ENCODE results near the gene COL6A2. TPM values are rescaled to one million over a fixed set of nuclear protein-coding genes. Genes with fewer than 3 reads are reported as not detected.
A peak's percentile ranks its signal among the peaks of the same experiment; 100 is the strongest.
"Not testable (repeated sequence)": the region's sequence is repeated elsewhere in the genome, so short reads cannot be mapped to it uniquely, and the experiment has no call there.

COL6A2 gene
- total and polyA plus RNA-seq, 4 donors: 335 to 3,611 (median 1,409) TPM

DNA sequence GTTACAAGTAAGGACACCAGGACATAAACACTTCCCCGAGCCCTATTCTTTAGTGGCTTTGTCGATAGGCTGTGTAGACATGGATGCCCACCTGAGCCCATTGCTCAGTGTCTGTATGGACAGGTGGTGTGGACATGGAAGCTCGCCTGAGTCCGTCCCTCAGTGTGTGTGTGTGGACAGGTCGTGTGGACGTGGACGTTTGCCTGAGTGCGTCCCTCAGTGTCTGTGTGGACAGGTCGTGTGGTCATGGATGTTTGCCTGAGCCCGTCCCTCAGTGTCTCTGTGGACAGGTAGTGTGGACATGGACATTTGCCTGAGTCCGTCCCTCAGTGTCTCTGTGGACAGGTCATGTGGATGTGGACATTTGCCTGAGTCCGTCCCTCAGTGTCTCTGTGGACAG lies 38.7 kb upstream of the COL6A2 start:
- H3K27ac ChIP-seq (ENCODE audit: low read depth in 1 of 2, low read length in 2 of 2): no peak overlapping the region
- no peaks in the 10 kb centered on the region for H3K36me3 ChIP-seq (ENCODE audit: control insufficient read depth in 1 of 2, insufficient read depth in 2 of 2, low read length in 1 of 2)
- H3K4me1 ChIP-seq (ENCODE audit: control insufficient read depth in 1 of 2, insufficient read depth in 2 of 2, low read length in 2 of 2): peaks cover 0 to 2% of the 10 kb centered on the region in 2 donors
- DNase-seq (peak in 1 of 2 donors; percentile 59), ATAC-seq (ENCODE audit: low FRiP score) (no peak)
- H3K4me3 ChIP-seq (ENCODE audit: low read length in 2 of 2): no peak overlapping the region
- 96 to 97% methylated on average over 12 of the region's 12 CpGs for WGBS, 2 donors
- no peaks in the 10 kb centered on the region for H3K9me3 ChIP-seq (ENCODE audit: control insufficient read depth, low read length)
- no peaks in the 10 kb centered on the region for H3K27me3 ChIP-seq (ENCODE audit: control insufficient read depth in 1 of 2, insufficient read depth in 2 of 2, low read length in 1 of 2)
- intact Hi-C loops (cut with DNase I): no loop called here

DNA sequence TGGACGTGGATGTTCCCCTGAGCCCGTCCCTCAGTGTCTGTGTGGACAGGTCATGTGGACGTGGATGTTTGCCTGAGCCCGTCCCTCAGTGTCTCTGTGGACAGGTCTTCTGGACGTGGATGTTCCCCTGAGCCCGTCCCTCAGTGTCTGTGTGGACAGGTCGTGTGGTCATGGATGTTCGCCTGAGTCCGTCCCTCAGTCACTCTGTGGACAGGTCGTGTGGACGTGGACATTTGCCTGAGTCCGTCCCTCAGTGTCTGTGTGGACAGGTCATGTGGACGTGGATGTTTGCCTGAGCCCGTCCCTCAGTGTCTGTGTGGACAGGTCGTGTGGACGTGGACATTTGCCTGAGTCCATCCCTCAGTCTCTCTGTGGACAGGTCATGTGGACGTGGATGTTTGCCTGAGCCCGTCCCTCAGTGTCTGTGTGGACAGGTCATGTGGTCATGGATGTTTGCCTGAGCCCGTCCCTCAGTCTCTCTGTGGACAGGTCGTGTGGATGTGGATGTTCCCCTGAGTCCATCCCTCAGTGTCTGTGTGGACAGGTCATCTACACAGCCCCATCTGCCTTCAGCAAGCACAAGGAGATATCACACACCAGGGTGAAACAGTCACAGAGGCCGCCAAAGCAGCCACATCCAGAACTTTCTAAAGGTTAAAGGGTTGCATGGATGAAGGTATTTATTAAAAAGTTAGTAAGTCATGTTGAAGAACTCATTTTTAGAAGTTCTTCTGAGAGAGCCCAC lies 38.0 kb upstream of the COL6A2 start:
- not testable (repeated sequence) for H3K4me3 ChIP-seq (ENCODE audit: low read length in 2 of 2); ATAC-seq (ENCODE audit: low FRiP score); H3K36me3 ChIP-seq (ENCODE audit: control insufficient read depth in 1 of 2, insufficient read depth in 2 of 2, low read length in 1 of 2); H3K9me3 ChIP-seq (ENCODE audit: control insufficient read depth, low read length); H3K4me1 ChIP-seq (ENCODE audit: control insufficient read depth in 1 of 2, insufficient read depth in 2 of 2, low read length in 2 of 2); H3K27me3 ChIP-seq (ENCODE audit: control insufficient read depth in 1 of 2, insufficient read depth in 2 of 2, low read length in 1 of 2)
- H3K27ac ChIP-seq (ENCODE audit: low read depth in 1 of 2, low read length in 2 of 2): peak overlapping the region; percentile 72 to 93
- intact Hi-C loops (cut with DNase I): loop anchor here in 1 of 2 donors (5.0 kb wide), 2 partner anchors 37 to 83 kb away; partner anchors contain the start of gene COL6A2
- WGBS, 2 donors: 90 to 92% methylated on average over 21 of the region's 21 CpGs
- peak; percentile 45 to 55 for DNase-seq

DNA sequence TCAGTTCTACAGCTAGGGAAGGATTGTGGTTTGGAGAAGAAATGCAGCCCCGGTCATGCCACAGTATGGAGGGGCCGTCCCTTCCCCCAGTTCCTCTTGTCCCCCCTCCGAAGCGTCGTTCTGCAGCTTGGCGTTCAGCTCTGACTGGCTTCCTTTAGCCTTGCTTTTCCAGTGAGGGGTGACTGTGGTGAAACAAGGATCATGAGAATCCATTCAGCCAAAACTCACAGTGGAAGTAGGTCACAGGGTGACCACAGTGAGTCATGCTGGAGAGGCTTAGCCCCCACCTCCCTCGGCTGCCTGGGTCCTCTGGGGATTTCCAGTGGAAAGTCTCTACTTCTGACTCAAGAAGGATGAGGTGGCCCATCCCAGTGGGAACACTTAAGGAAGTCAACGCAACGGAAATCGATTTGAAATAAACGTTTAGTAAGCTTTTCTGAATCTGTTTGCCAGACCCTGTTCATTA lies 37.3 kb upstream of the COL6A2 start:
- H3K4me3 ChIP-seq (ENCODE audit: low read length in 2 of 2): no peak overlapping the region
- DNase-seq (peak; percentile 91 to 93), ATAC-seq (ENCODE audit: low FRiP score) (peak; percentile 78)
- no peaks in the 10 kb centered on the region for H3K9me3 ChIP-seq (ENCODE audit: control insufficient read depth, low read length)
- WGBS, 2 donors: 2 to 3% methylated on average over 11 of the region's 11 CpGs
- H3K36me3 ChIP-seq (ENCODE audit: control insufficient read depth in 1 of 2, insufficient read depth in 2 of 2, low read length in 1 of 2): no peaks in the 10 kb centered on the region
- H3K27ac ChIP-seq (ENCODE audit: low read depth in 1 of 2, low read length in 2 of 2): peak overlapping the region; percentile 87 to 93
- intact Hi-C loops (cut with DNase I): loop anchor here in 1 of 2 donors (5.0 kb wide), 2 partner anchors 37 to 83 kb away; partner anchors contain the start of gene COL6A2
- H3K27me3 ChIP-seq (ENCODE audit: control insufficient read depth in 1 of 2, insufficient read depth in 2 of 2, low read length in 1 of 2): no peaks in the 10 kb centered on the region
- peaks cover 0 to 2% of the 10 kb centered on the region in 2 donors for H3K4me1 ChIP-seq (ENCODE audit: control insufficient read depth in 1 of 2, insufficient read depth in 2 of 2, low read length in 2 of 2)

DNA sequence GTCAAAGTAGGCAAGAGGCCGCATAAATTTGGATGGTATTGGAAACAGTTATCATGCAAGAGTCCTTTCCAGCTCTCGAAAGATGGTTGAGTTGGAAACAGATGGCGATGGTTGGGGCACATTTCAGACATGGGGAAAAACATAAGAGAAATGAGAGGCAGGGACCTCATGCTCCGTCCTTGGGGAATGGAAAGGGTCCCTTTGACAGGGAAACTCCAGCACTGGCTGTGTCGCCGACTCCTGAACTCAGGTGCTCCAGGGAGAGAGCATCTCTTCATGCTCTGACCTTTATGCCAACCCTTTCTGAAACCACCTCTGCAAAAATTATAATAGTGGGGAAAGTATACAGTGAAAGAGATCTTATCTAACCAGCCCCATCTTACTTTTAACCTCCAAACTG lies 36.8 kb upstream of the COL6A2 start:
- WGBS, 2 donors: 52 to 53% methylated on average over 6 of the region's 6 CpGs
- DNase-seq (peak in 1 of 2 donors; percentile 50), ATAC-seq (ENCODE audit: low FRiP score) (no peak)
- Histone ChIP-seq H3K9me3 (ENCODE audit: control insufficient read depth, low read length) (no peaks in the 10 kb centered on the region), H3K4me1 (ENCODE audit: control insufficient read depth in 1 of 2, insufficient read depth in 2 of 2, low read length in 2 of 2) (peaks cover 0 to 2% of the 10 kb centered on the region in 2 donors), H3K27me3 (ENCODE audit: control insufficient read depth in 1 of 2, insufficient read depth in 2 of 2, low read length in 1 of 2) (no peaks in the 10 kb centered on the region), H3K27ac (ENCODE audit: low read depth in 1 of 2, low read length in 2 of 2) (peak overlapping the region; percentile 87 to 90), H3K36me3 (ENCODE audit: control insufficient read depth in 1 of 2, insufficient read depth in 2 of 2, low read length in 1 of 2) (no peaks in the 10 kb centered on the region), H3K4me3 (ENCODE audit: low read length in 2 of 2) (no peak overlapping the region)
- intact Hi-C loops (cut with DNase I): loop anchor here in 1 of 2 donors (5.0 kb wide), 2 partner anchors 36 to 84 kb away; partner anchors contain the start of gene COL6A2

DNA sequence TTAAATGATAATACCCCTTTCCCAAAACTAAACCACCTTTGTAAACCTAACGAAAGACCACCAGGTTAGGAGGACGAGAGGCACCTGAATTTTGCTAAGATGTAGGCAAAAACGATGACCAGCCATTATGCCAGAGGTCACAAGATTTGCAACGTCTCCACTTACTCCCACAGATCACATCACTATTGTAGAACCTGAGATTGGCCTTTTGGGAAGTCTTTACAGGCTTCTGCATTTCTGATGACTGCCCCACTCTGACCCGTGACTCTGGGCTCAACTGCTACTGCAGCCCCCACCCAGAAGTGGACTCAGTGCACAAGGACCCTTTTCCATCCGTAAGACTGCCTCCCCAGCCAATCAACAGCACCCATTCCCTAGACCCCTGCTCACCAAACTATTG lies 36.4 kb upstream of the COL6A2 start:
- no peak overlapping the region for H3K4me3 ChIP-seq (ENCODE audit: low read length in 2 of 2)
- H3K27ac ChIP-seq (ENCODE audit: low read depth in 1 of 2, low read length in 2 of 2): peak overlapping the region; percentile 39 to 87
- ATAC-seq (ENCODE audit: low FRiP score) (no peak), DNase-seq (peak in 1 of 2 donors; percentile 22)
- no peaks in the 10 kb centered on the region for H3K36me3 ChIP-seq (ENCODE audit: control insufficient read depth in 1 of 2, insufficient read depth in 2 of 2, low read length in 1 of 2)
- H3K9me3 ChIP-seq (ENCODE audit: control insufficient read depth, low read length): no peaks in the 10 kb centered on the region
- H3K27me3 ChIP-seq (ENCODE audit: control insufficient read depth in 1 of 2, insufficient read depth in 2 of 2, low read length in 1 of 2): no peaks in the 10 kb centered on the region
- peaks cover 0 to 2% of the 10 kb centered on the region in 2 donors for H3K4me1 ChIP-seq (ENCODE audit: control insufficient read depth in 1 of 2, insufficient read depth in 2 of 2, low read length in 2 of 2)
- intact Hi-C loops (cut with DNase I): loop anchor here in 1 of 2 donors (5.0 kb wide), 2 partner anchors 36 to 84 kb away; partner anchors contain the start of gene COL6A2
- 92 to 94% methylated on average over 6 of the region's 6 CpGs for WGBS, 2 donors

DNA sequence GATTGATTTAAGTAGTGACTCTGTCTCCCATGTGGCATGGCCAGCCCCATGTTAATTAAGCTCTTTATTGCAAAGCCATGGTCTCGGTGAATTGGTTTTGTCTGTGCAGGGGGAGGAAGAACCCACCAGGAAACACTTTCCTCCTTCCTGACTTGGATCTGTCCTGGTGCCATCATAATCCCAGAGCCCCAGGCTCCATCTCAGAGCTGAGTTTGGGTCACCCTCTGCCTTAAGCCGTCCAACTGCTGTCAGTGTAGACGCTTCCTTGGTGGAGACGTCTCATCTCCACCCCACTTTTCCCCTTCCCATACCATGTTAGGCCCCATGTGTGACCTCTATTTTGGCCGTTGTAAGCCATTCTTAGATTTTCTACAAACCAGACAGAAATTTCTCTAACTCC lies 36.0 kb upstream of the COL6A2 start:
- ATAC-seq (ENCODE audit: low FRiP score): no peak
- no peaks in the 10 kb centered on the region for H3K9me3 ChIP-seq (ENCODE audit: control insufficient read depth, low read length)
- H3K27ac ChIP-seq (ENCODE audit: low read depth in 1 of 2, low read length in 2 of 2): peak overlapping the region in 1 of 2 donors; percentile 20
- no peaks in the 10 kb centered on the region for H3K36me3 ChIP-seq (ENCODE audit: control insufficient read depth in 1 of 2, insufficient read depth in 2 of 2, low read length in 1 of 2)
- DNase-seq: no peak
- no peaks in the 10 kb centered on the region for H3K27me3 ChIP-seq (ENCODE audit: control insufficient read depth in 1 of 2, insufficient read depth in 2 of 2, low read length in 1 of 2)
- peaks cover 0 to 2% of the 10 kb centered on the region in 2 donors for H3K4me1 ChIP-seq (ENCODE audit: control insufficient read depth in 1 of 2, insufficient read depth in 2 of 2, low read length in 2 of 2)
- no peak overlapping the region for H3K4me3 ChIP-seq (ENCODE audit: low read length in 2 of 2)
- intact Hi-C loops (cut with DNase I): loop anchor here in 1 of 2 donors (5.0 kb wide), 2 partner anchors 35 to 85 kb away; partner anchors contain the start of gene COL6A2
- 93 to 96% methylated on average over 5 of the region's 5 CpGs for WGBS, 2 donors

DNA sequence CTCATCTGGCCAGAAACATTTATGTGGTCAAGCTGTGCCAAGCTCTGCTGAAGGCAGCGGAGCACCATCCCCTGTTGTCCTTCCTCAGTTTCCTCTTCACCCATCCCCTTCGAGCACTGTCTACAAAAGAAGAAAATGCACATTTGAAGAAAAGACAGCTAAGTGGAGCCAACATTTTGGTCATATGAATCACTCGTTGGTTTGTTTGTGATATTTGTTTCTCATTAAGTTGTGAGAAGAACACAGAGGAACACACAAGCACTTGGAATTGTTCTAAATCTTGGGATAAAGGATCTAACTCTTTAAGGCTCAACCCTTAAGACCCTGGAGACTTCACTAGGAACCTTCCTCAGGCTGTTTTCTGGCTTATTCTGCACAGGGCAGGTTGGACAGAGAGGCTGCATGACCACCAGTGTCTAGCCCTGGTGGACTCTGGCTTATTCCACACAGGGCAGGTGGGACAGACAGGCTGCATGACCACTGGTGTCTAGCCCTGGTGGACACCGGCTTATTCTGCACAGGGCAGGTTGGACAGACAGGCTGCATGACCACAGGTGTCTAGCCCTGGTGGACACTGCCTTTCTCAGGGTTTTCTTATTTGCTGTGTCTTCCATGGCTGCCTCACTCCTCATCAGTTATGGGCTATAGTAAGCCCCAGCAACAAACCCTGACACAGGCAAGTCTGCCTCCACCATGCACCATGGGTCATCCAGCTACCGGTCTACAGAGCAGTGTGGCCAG lies 35.3 kb upstream of the COL6A2 start:
- Histone ChIP-seq H3K4me3 (ENCODE audit: low read length in 2 of 2) (no peak overlapping the region), H3K9me3 (ENCODE audit: control insufficient read depth, low read length) (no peaks in the 10 kb centered on the region), H3K27me3 (ENCODE audit: control insufficient read depth in 1 of 2, insufficient read depth in 2 of 2, low read length in 1 of 2) (no peaks in the 10 kb centered on the region), H3K4me1 (ENCODE audit: control insufficient read depth in 1 of 2, insufficient read depth in 2 of 2, low read length in 2 of 2) (peaks cover 0 to 2% of the 10 kb centered on the region in 2 donors), H3K36me3 (ENCODE audit: control insufficient read depth in 1 of 2, insufficient read depth in 2 of 2, low read length in 1 of 2) (no peaks in the 10 kb centered on the region), H3K27ac (ENCODE audit: low read depth in 1 of 2, low read length in 2 of 2) (no peak overlapping the region)
- WGBS, 2 donors: 71 to 75% methylated on average over 5 of the region's 5 CpGs
- intact Hi-C loops (cut with DNase I): loop anchor here in 1 of 2 donors (5.0 kb wide), 2 partner anchors 35 to 85 kb away; partner anchors contain the start of gene COL6A2
- DNase-seq (peak in 1 of 2 donors; percentile 24), ATAC-seq (ENCODE audit: low FRiP score) (no peak)

DNA sequence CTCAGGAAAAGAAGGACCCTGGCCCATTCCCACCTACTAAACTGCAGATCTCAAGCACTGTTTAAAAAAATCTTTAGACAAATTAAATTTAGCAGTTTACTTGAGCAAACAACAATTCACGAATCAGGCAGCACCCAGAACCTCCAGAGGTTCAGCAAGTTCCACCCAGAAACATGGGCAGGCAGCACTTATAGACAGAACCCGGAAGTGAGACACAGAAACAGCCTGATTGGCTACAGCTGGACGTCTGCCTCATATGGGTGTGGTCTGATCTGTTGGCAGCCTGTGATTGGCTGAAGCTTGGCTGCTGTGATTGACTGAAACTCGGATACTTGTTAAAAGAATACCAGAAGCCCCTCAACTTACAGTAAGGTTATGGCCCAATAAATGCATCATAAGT lies 34.7 kb upstream of the COL6A2 start:
- intact Hi-C loops (cut with DNase I): loop anchor here in 1 of 2 donors (5.0 kb wide), 2 partner anchors 34 to 86 kb away; partner anchors contain the start of gene COL6A2
- WGBS, 2 donors: 85 to 88% methylated on average over 4 of the region's 4 CpGs

More for the DNA sequence above, 34.7 kb upstream of the COL6A2 start:
- H3K9me3 ChIP-seq (ENCODE audit: control insufficient read depth, low read length): no peaks in the 10 kb centered on the region
- H3K36me3 ChIP-seq (ENCODE audit: control insufficient read depth in 1 of 2, insufficient read depth in 2 of 2, low read length in 1 of 2): no peaks in the 10 kb centered on the region
- peaks cover 0 to 2% of the 10 kb centered on the region in 2 donors for H3K4me1 ChIP-seq (ENCODE audit: control insufficient read depth in 1 of 2, insufficient read depth in 2 of 2, low read length in 2 of 2)
- ATAC-seq (ENCODE audit: low FRiP score): no peak
- no peaks in the 10 kb centered on the region for H3K27me3 ChIP-seq (ENCODE audit: control insufficient read depth in 1 of 2, insufficient read depth in 2 of 2, low read length in 1 of 2)
- H3K27ac ChIP-seq (ENCODE audit: low read depth in 1 of 2, low read length in 2 of 2): no peak overlapping the region
- DNase-seq: no peak
- H3K4me3 ChIP-seq (ENCODE audit: low read length in 2 of 2): no peak overlapping the region
